Hepatocyte (in vitro differentiated cells): ENCODE results near the gene NEMF. TPM values are rescaled to one million over a fixed set of nuclear protein-coding genes. Genes with fewer than 3 reads are reported as not detected.
"Not testable (repeated sequence)": the region's sequence is repeated elsewhere in the genome, so short reads cannot be mapped to it uniquely, and the experiment has no call there.

Experiments
- DNase-seq: peaks from one replicate; pipeline ENCODE4 v3.0.0-alpha.2; 2016; ENCODE audit warnings: low spot score
- H2AFZ ChIP-seq: fragments of 200-600 bp; sonication (generic); 2 replicates; pipeline ENCODE4 v1.6.0; 2016; ENCODE audit warnings: antibody characterized with exemption, mild to moderate bottlenecking
- H3K27ac ChIP-seq: fragments of 200-600 bp; sonication (generic); 2 replicates; pipeline ENCODE4 v1.5.1; 2016; ENCODE audit warnings: mild to moderate bottlenecking
- H3K27me3 ChIP-seq: fragments of 200-600 bp; sonication (generic); 2 replicates; pipeline ENCODE4 v1.6.1; 2016
- H3K36me3 ChIP-seq: fragments of 200-600 bp; sonication (generic); replicated peaks from 2 replicates; pipeline ENCODE4 v1.5.1; 2016; ENCODE audit warnings: low read depth; ENCODE audit not compliant: insufficient read depth
- H3K4me1 ChIP-seq: fragments of 200-600 bp; sonication (generic); 2 replicates; pipeline ENCODE4 v1.5.1; 2016; ENCODE audit warnings: mild to moderate bottlenecking, moderate library complexity; ENCODE audit not compliant: insufficient read depth
- H3K4me2 ChIP-seq: fragments of 200-600 bp; sonication (generic); 2 replicates; pipeline ENCODE4 v1.6.0; 2016
- H3K4me3 ChIP-seq: fragments of 200-600 bp; sonication (generic); 2 replicates; pipeline ENCODE4 v1.5.1; 2016; ENCODE audit warnings: mild to moderate bottlenecking
- H3K79me2 ChIP-seq: fragments of 200-600 bp; sonication (generic); 2 replicates; pipeline ENCODE4 v1.6.0; 2017; ENCODE audit warnings: mild to moderate bottlenecking
- H3K9me2 ChIP-seq: fragments of 200-600 bp; sonication (generic); replicated peaks from 2 replicates; pipeline ENCODE4 v1.6.0; 2017; ENCODE audit warnings: mild to moderate bottlenecking; ENCODE audit not compliant: insufficient read depth
- H3K9me3 ChIP-seq: fragments of 200-600 bp; sonication (generic); 2 replicates; pipeline ENCODE4 v1.5.1; 2016; ENCODE audit warnings: low read depth, mild to moderate bottlenecking
- H4K20me1 ChIP-seq: fragments of 200-600 bp; sonication (generic); 2 replicates; pipeline ENCODE4 v1.6.0; 2016; ENCODE audit warnings: mild to moderate bottlenecking; ENCODE audit not compliant: insufficient read depth, poor library complexity, severe bottlenecking
- CTCF ChIP-seq: fragments of 200-600 bp; sonication (generic); IDR thresholded peaks from 2 replicates; pipeline ENCODE4 v1.5.1; 2016; ENCODE audit warnings: antibody characterized with exemption, mild to moderate bottlenecking; ENCODE audit not compliant: poor library complexity
- EZH2 ChIP-seq: fragments of 200-600 bp; sonication (generic); IDR thresholded peaks from 2 replicates; pipeline ENCODE4 v1.6.1; 2016; ENCODE audit warnings: antibody characterized with exemption, mild to moderate bottlenecking, borderline replicate concordance
- EZH2phosphoT487 ChIP-seq: fragments of 200-600 bp; sonication (generic); IDR thresholded peaks from one replicate; pipeline ENCODE4 v1.6.1; 2018; ENCODE audit warnings: antibody characterized with exemption, mild to moderate bottlenecking, low read depth, moderate library complexity; ENCODE audit not compliant: unreplicated experiment, severe bottlenecking
- WGBS: methylation state at CpG from one replicate; pipeline ENCODE4 v1.1.6; 2016; ENCODE audit warnings: low lambda C conversion rate; ENCODE audit errors: missing lambda C conversion rate; 5-methylcytosine and 5-hydroxymethylcytosine counted together
- polyA plus RNA-seq: library from polyadenylated mRNA; unstranded; fragments of >200 nt; fragmentation: Nextera tagmentation; extraction: Ambion mirVana; gene quantifications from 2 replicates; pipeline ENCODE4 v1.2.1, GENCODE V29; 2016
- total RNA-seq: library from RNA; depleted of rRNA; stranded (reverse); fragments of >200 nt; gene quantifications from 2 replicates; pipeline ENCODE4 v1.2.3, GENCODE V29; 2014

Gene NEMF
- total and polyA plus RNA-seq, 2 experiments from 2014 or later: 34.0 to 49.5 TPM

- no peaks in the 10 kb centered on the region for H3K9me3 ChIP-seq
- no peak for DNase-seq
- no peaks in the 10 kb centered on the region for H3K79me2 ChIP-seq
- H3K4me1 ChIP-seq: no peaks in the 10 kb centered on the region
- H3K27me3 ChIP-seq: no peaks in the 10 kb centered on the region
- WGBS: 90% methylated on average over 3 of the region's 3 CpGs
- no peak overlapping the region for H3K4me3 ChIP-seq
- no peak overlapping the region for H2AFZ ChIP-seq
- no peaks in the 10 kb centered on the region for H3K9me2 ChIP-seq
- TF ChIP-seq EZH2 (no peak), CTCF (no peak), EZH2phosphoT487 (no peak)
- no peaks in the 10 kb centered on the region for H4K20me1 ChIP-seq
- H3K36me3 ChIP-seq: no peaks in the 10 kb centered on the region
- no peak overlapping the region for H3K27ac ChIP-seq
- no peak overlapping the region for H3K4me2 ChIP-seq
Measured at GRCh38 chr14:49755378-49755777, 97.2 kb downstream of the NEMF start.

GRCh38 chr14:49754570-49755097, 98.0 kb downstream of the NEMF start:
- no peak overlapping the region for H3K4me2 ChIP-seq
- no peaks in the 10 kb centered on the region for H3K4me1 ChIP-seq
- TF ChIP-seq CTCF: no peak
- TF ChIP-seq EZH2phosphoT487: no peak
- no peak for TF ChIP-seq EZH2
- H3K9me2 ChIP-seq: no peaks in the 10 kb centered on the region
- no peak overlapping the region for H3K4me3 ChIP-seq
- no peaks in the 10 kb centered on the region for H3K79me2 ChIP-seq
- H4K20me1 ChIP-seq: no peaks in the 10 kb centered on the region
- no peak overlapping the region for H3K27ac ChIP-seq
- H3K36me3 ChIP-seq: no peaks in the 10 kb centered on the region
- no peak overlapping the region for H2AFZ ChIP-seq
- WGBS: 79% methylated on average over 5 of the region's 5 CpGs
- DNase-seq: no peak
- H3K27me3 ChIP-seq: no peaks in the 10 kb centered on the region
- no peaks in the 10 kb centered on the region for H3K9me3 ChIP-seq

GRCh38 chr14:49746476-49746875, 106.1 kb downstream of the NEMF start:
- not testable (repeated sequence) for H2AFZ ChIP-seq, DNase-seq, H3K27me3 ChIP-seq, H3K36me3 ChIP-seq, H3K4me3 ChIP-seq, H3K4me2 ChIP-seq, H3K9me3 ChIP-seq, H3K27ac ChIP-seq, H3K4me1 ChIP-seq, H3K79me2 ChIP-seq, H3K9me2 ChIP-seq, H4K20me1 ChIP-seq

GRCh38 chr14:49745191-49745590, 107.4 kb downstream of the NEMF start:
- H3K9me2 ChIP-seq: no peaks in the 10 kb centered on the region
- 85% methylated on average over 1 of the region's 1 CpG for WGBS

GRCh38 chr14:49735669-49736068, 116.9 kb downstream of the NEMF start:
- not testable (repeated sequence) for H3K36me3 ChIP-seq

More at GRCh38 chr14:49745191-49745590, 107.4 kb downstream of the NEMF start:
- Histone ChIP-seq H3K9me3 (no peaks in the 10 kb centered on the region), H3K79me2 (no peaks in the 10 kb centered on the region), H4K20me1 (no peaks in the 10 kb centered on the region), H3K27me3 (no peaks in the 10 kb centered on the region), H3K4me2 (no peak overlapping the region), H3K4me3 (no peak overlapping the region), H2AFZ (no peak overlapping the region), H3K4me1 (no peaks in the 10 kb centered on the region), H3K36me3 (no peaks in the 10 kb centered on the region), H3K27ac (no peak overlapping the region)
- no peak for DNase-seq
- TF ChIP-seq EZH2phosphoT487: no peak

More at GRCh38 chr14:49735669-49736068, 116.9 kb downstream of the NEMF start:
- not testable (repeated sequence) for H2AFZ ChIP-seq, H3K79me2 ChIP-seq, H3K27me3 ChIP-seq, H3K4me1 ChIP-seq, H4K20me1 ChIP-seq, H3K9me2 ChIP-seq, H3K27ac ChIP-seq, DNase-seq, H3K4me2 ChIP-seq, H3K4me3 ChIP-seq, H3K9me3 ChIP-seq
- WGBS: 86% methylated on average over 4 of the region's 4 CpGs
